ENCODE measurements around the gene DOK3.
A peak's percentile ranks its signal among the peaks of the same experiment; 100 is the strongest.

DNA sequence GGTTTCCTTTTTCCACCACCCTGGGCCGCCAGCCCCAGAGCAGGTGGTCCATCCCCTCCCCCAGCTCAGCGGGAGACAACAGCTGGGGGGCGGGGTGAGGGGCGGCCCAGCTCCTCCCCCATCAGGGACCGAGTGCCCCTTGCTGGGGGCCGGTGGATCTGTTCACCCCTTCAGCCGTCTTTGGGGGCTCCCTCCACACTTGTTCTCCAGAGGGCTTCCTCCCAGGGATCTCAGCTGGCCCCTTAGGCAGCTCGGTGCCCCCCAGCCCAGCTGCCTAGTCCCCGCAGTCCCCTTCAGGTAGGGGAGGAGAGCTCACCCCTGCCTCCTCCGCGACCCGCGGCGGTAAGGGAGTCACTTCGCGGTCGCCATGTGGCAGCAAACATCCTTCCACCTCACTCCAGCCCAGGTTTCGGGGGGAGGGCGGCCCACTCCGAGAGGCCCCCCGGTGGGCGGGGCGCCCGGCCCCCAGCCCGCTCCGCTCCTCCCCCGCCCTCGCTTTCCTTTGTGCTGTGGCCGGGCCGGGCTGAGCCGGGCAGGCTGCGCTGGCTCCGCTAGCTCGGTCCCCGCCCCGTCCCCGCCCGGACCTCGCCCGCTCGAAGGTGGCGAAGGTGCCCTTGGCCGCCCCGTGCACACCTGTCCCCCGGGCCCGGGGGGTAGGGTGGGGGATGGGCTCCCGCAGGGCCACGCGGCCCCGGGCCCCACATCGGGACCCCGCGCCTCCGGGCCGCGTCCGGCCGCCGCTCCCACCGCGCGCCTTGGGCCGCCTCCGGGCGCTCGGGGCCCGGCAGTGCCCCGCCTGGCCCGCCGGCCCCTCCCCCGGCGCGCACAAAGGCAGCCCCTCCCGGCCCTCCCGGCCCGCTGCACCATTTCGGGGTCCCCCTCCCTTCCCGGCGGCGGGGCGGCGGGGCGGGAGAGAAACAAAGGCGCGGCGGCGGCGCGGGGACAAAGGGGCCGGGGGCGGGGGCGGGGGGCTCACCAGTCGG, 36.9 kb downstream of the DOK3 start:
- peak; percentile 36; the same call in 1 of the 2 replicates for TF ChIP-seq UBTF (CRISPR knock-in tag; IDR thresholded peaks at IDR 0.05)
- TF ChIP-seq EZH2 (conservative IDR thresholded peaks at IDR 0.05; ENCODE audit: low read depth, low read length) = no peak
- TF ChIP-seq RAD21 (CRISPR knock-in tag; IDR thresholded peaks at IDR 0.05) = no peak
